Testis (tissue), 2 donors: Measurements from ENCODE around the gene PIK3R4.

ENCODE experiments used
- CTCF ChIP-seq, 3 experiments: fragments of 450-650 bp in 2 of 3; fragments of 200-600 bp in 1 of 3; sonication (generic) in 1 of 3; IDR thresholded peaks; one replicate each; pipeline ENCODE4 v1.5.1; 2016 to 2019; ENCODE audit warnings: antibody characterized with exemption in 3 of 3, mild to moderate bottlenecking in 2 of 3, moderate library complexity in 1 of 3
- POLR2A ChIP-seq: fragments of 450-650 bp; IDR thresholded peaks from one replicate; pipeline ENCODE4 v1.6.1; 2017; ENCODE audit warnings: antibody characterized with exemption, mild to moderate bottlenecking, moderate library complexity

- TF ChIP-seq CTCF (IDR thresholded peaks at IDR 0.05) (no peak), POLR2A (no peak)
Observed at GRCh38 chr3:130757611-130758150, 11.1 kb upstream of the PIK3R4 start.
